ENCODE data around the gene AJAP1. TPM values are rescaled to one million over a fixed set of nuclear protein-coding genes. Genes with fewer than 3 reads are reported as not detected.

The AJAP1 gene
- total RNA-seq, 1 experiment from 2014 or later, result not detected

GRCh38 chr1:4825800-4826450, 171.5 kb downstream of the AJAP1 start:
- DNase-seq (ENCODE audit: low spot score), result peak; percentile 2

GRCh38 chr1:4830707-4831106, 176.3 kb downstream of the AJAP1 start:
- DNase-seq (ENCODE audit: low spot score), result no peak

- no peak for DNase-seq (ENCODE audit: low spot score)
Observed at GRCh38 chr1:4836574-4836973, 182.2 kb downstream of the AJAP1 start.

GRCh38 chr1:4837031-4837600, 182.7 kb downstream of the AJAP1 start:
- DNase-seq (ENCODE audit: low spot score), result no peak

- DNase-seq (ENCODE audit: low spot score), result no peak
Observed at GRCh38 chr1:4837752-4838151, 183.3 kb downstream of the AJAP1 start.

GRCh38 chr1:4838231-4838630, 183.8 kb downstream of the AJAP1 start:
- DNase-seq (ENCODE audit: low spot score), result no peak

All from HT-29 (cell line).